SW 1271 (cell line): ENCODE results near the gene CALHM6.
A peak's percentile ranks its signal among the peaks of the same experiment; 100 is the strongest.
"Not testable (repeated sequence)": the region's sequence is repeated elsewhere in the genome, so short reads cannot be mapped to it uniquely, and the experiment has no call there.

Source experiments
- DNase-seq, 2 experiments: peaks; one replicate each; lab custom pipeline; 2025; lab: John Stamatoyannopoulos, UW

CALHM6 gene

DNA sequence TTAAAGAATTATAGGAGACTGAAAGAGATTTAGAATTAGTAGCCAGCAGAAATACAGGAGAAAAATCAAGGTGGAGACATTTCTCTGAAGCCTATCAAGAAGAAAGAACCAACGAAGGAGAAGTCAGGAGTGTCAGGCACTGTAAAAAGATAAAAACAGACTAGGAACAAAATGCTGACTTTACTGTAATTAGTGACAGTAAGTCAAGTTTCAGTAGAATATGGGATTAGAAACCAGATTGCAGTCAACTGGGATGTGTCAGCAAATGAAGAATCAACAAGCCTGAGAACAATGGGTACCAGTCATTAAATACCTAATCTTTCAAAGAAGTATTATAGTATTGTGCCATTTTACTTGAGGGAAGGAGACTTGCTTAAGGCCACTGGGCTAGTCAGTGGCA, 21.6 kb downstream of the CALHM6 start:
- no peak for DNase-seq

DNA sequence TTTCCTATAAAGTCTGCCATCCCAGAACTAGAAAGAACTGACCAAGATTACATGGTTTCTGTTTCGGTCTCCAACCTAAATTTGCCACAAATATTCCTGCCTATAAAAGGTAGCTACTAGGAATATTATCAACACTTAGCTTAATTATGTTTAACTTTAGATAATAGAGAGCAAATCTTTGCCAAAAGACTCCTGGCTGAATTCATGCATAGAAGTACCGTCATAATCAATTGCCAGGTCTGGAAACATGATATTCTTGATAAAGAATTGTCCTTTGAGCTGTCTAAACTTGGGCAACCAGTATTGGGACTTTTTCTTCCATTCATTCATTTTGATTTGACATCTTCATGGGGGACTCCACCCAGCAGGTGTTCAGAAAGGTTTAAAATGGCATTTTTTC, 22.4 kb downstream of the CALHM6 start:
- DNase-seq, result no peak

DNA sequence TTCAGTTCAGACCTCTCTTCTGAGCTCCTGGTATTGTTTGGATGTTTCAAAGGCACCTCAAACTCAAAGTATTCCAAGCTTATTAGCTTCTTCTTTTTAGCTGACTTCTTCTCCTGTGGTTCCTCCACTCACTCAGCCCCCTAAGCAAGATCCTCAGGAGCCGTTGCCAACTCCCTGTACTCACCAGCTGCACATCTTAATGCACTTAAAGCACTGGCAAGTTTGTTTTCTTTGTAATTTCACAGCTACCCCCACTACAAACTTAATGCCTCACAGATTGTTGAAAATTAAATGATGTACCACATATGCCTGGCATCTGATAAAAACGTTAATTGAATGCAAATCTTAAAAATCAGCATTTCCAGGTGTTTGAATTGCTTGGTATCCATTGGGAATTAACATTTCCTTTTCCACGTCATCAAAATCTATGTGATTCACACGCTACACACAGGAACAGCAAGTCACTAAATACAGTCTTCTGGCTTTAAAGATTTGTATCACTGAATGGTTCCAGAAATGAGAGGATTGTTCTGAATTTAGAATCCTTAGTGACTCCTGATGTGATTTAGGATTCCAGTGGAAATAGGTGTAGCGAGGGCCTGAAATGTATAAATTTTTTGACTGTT, 24.5 kb downstream of the CALHM6 start:
- no peak for DNase-seq

DNA sequence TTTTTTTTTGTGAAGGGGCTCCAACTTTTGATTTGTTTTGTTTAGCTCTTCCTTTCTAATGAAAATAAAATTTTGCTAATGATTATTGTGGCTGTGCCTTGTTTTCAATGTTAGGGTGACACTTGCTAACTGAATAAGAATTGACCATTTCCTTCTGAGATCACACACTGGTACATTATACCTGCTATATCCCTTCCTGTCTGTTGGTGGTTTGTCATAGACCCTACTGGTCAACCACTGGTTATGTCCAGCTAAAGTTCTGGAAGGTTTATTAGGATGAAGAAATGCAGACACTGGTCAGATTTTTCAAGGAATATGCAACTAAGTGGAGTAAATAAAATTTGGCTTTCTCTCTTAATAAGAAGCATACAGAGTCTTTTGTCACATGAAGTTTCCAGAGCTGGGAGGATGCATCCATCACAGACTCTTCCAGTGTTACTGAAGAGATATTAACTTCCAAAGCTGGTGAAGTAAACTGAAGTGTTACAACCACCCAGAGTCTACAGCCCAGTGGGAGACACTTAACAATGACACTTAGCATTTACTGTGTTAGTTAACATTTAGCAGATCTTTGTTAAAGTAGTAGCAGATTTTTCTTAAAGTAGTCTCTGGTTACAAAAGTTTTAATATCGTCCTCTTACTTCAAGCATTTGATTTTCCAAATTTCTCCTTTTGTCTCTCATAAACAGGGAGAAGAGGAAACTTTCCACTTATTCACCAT, 30.6 kb downstream of the CALHM6 start:
- DNase-seq, result no peak

DNA sequence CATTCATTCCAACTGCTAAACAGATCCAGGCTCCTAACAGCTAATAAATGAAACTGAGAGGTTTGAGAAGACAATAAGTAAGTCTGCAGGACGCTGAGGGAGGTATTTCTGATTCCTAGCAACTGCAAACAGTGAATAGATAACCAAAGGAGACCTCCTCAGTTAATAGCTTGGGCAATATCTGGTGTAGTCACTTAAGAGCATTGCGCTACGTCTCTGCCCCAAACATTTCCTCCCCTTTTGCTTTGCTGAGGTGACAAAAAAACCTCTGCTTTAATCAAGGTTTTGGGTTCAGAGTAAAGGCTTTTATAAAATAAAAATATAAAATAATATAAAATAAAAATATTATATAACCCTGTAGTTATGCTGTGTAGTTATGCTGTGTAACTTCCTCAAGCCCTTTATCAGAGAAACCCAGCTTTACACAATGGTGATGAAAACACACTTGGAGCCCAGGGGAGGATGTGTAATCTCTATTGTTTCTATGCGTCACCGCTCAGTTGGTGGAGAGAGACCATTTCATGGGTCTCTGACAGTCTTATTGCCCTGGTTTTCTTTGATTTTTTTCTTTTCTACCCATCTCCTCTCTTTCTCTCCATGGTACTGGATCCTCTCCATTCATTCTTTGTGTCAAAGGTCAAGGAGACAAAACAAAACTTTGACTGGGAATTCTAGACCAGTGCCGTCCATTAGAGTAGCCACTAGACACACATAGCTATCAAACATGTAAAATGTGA, 31.3 kb downstream of the CALHM6 start:
- DNase-seq, result no peak

DNA sequence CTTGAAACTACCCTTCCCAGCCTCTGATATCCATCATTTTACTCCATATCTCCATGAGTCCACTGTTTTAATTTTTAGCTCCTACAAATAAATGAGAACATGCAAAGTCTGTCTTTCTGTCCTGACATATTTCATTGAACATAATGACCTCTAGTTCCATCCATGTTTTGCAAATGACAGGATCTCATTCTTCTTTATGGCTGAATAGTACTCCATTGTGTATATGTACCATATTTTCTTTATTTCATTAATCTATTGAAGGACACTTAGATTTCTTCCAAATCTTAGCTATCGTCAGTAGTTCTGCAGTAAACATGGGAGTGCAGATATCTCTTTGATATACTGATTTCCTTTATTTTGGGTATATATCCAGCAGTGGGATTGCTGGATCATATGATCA, 34.0 kb downstream of the CALHM6 start:
- not testable (repeated sequence) for DNase-seq

DNA sequence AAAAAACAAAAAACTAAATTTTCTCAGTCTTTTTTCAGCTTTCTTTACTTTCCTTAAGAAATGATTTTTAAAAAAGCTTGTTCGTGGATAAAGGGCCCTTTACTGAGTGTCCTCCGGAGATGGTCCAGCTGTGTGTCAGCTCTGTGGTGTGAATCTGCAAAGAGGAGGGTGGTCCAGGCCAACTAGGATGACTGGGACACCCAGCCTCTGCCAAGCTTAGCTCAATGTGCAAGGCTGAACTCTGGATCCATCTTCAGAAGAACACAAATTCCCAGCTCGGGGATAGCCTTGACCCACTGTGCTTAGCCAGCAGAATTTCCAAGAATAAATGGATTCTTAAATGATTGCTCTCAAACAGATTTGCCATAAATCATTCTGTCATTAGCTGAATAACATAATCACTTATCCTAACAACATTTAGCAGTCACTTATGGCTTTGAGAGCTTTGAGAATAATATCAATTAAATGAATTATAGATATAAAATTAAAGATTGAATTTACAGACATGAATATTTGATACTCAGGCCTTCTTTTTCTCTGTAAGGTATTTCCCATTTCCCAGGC, 36.0 kb downstream of the CALHM6 start:
- DNase-seq, result no peak

DNA sequence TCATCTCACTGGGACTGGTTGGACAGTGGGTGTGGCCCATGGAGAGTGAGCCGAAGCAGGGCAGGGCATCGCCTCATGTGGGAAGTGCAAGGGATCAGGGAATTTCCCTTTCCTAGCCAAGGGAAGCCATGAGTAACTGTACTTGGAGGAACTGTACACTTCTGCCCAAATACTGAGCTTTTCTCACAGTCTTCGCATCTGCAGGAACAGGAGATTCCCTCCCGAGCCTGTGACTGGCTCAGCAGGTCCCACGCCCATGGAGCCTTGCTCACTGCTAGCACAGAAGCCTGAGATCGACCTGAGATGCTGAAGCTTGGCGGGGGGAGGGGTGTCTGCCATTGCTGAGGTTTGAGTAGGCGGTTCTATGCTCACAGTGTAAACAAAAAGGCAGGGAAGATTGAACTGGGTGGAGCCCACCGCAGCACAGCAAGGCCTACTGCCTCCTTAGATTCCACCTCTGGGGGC, 39.8 kb downstream of the CALHM6 start:
- no peak for DNase-seq

GRCh38 chr6:116507324-116507723, 46.1 kb downstream of the CALHM6 start:
- DNase-seq, result no peak

DNA sequence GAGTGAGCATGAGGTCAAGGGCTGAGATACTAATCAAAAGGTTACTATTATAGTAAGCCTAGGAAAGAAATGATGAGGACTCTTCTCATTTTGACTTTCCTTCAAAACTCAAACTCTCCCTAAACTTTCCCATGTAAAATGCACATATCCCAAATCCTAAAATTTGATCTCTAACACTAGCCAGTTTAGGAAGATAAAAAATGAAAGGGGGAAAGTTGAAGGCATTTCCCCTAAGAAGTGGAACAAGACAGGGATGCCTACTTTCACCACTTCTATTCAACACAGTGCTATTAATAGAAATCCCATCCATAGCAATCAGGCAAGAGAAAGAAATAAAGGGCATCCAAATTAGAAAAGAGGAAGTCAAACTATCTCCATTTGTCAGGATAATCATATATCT, 47.4 kb downstream of the CALHM6 start:
- DNase-seq, result no peak

DNA sequence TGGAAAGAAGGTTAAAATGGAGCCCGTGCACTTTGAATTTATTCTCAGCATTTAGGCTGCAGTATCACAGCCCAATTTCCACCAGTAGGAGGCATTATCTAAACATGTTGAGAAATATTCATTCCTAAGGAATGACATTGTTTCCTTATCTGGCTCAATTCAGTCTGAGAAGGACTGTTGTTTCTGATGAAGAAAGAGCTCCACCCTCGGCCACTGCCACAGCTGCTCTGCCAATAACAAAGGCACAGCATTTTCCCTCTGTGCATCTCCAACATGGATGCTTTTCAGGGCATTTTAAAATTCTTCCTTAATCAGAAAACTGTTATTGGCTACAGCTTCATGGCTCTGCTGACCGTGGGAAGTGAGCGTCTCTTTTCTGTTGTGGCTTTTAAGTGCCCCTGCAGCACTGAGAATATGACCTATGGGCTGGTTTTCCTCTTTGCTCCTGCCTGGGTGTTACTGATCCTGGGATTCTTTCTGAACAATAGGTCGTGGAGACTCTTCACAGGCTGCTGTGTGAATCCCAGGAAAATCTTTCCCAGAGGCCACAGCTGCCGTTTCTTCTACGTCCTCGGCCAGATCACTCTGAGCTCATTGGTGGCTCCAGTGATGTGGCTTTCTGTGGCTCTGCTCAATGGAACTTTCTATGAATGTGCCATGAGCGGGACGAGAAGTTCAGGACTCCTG, 50.4 kb downstream of the CALHM6 start, which contains the start of gene CALHM5:
Gene CALHM5 (plus strand): TSS at position 216 of the 687 bp plus-strand sequence. CDS start 58 bp downstream, at position 274.
- DNase-seq, result peak; percentile 74 to 75

GRCh38 chr6:116512111-116512559, 51.0 kb downstream of the CALHM6 start:
- DNase-seq, result no peak

- DNase-seq, result no peak
Measured at GRCh38 chr6:116512734-116513133, 51.6 kb downstream of the CALHM6 start.
